Activated naive CD8-positive, alpha-beta T cell treated with anti-CD3 and anti-CD28 coated beads, Interleukin-2, amount 50 U/mL, for 24 hours (primary cell): ENCODE results near the gene NKX2-2.

ENCODE experiments used
- ATAC-seq: fragments of 150-1000 bp; cut with Tn5 transposase; one replicate; pipeline ENCODE4 v1.10.0; 2021
- DNase-seq: peaks from one replicate; pipeline ENCODE4 v3.0.0; 2021
- H3K27ac Mint-ChIP-seq: one replicate; pipeline ENCODE4 v1.8.0; 2021; ENCODE audit warnings: mild to moderate bottlenecking, mixed read lengths
- H3K27me3 Mint-ChIP-seq: one replicate; pipeline ENCODE4 v1.8.0; 2021; ENCODE audit warnings: mixed read lengths
- H3K36me3 Mint-ChIP-seq: one replicate; pipeline ENCODE4 v1.8.0; 2021; ENCODE audit warnings: low read depth, mixed read lengths
- H3K4me1 Mint-ChIP-seq: one replicate; pipeline ENCODE4 v1.8.0; 2021; ENCODE audit warnings: mixed read lengths
- H3K4me3 Mint-ChIP-seq: one replicate; pipeline ENCODE4 v1.8.0; 2021; ENCODE audit warnings: mild to moderate bottlenecking, moderate library complexity, mixed read lengths
- H3K9me3 Mint-ChIP-seq: one replicate; pipeline ENCODE4 v1.8.0; 2021; ENCODE audit warnings: mixed read lengths

The NKX2-2 gene

DNA sequence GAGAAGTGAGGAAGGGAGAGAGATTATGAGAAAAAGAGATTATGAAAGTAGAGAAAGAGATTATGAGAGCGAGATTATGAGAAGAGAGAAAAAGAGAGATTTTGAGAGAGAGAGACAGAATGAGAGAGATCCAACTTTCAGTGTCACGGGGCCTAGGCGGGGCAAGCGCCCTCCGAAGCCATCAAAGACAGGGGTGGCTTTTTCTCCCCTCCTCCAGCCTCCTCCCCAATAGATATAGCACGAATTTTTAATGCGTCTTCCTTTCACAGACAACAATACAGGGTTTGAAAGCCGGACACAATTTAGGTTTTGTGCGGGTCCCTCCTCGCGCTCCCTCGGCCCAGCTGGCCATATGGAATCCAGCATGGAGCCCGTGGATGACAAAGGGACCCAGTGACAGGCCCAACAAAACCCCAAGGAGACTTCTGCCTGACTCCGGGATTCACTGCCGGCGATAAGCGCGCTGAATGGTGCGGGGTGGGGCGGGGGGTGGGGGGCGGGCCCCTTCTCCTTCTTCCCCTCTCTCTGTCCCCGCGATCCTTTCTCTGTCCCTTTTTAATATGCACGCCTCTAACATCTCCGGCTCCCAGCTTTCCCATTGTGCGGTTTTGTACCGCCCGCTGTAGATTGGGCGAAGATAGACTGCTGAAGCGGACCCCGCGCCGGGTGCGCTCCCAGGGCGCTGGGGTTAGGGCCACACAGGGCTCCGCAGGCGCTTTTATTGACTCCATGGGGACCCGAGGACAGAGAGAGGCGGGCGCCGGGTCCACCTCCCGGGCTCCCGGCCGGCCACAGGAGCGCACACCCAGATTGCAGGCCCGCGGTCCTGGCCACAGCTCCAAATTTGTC is 5.4 kb downstream of the NKX2-2 start:
- no peaks in the 10 kb centered on the region for H3K36me3 Mint-ChIP-seq
- peaks cover 77% of the 10 kb centered on the region for H3K27me3 Mint-ChIP-seq
- no peaks in the 10 kb centered on the region for H3K9me3 Mint-ChIP-seq
- H3K27ac Mint-ChIP-seq, result no peak overlapping the region
- H3K4me3 Mint-ChIP-seq, result no peak overlapping the region
- ATAC-seq (no peak), DNase-seq (no peak)
- H3K4me1 Mint-ChIP-seq, result peaks cover 39% of the 10 kb centered on the region

DNA sequence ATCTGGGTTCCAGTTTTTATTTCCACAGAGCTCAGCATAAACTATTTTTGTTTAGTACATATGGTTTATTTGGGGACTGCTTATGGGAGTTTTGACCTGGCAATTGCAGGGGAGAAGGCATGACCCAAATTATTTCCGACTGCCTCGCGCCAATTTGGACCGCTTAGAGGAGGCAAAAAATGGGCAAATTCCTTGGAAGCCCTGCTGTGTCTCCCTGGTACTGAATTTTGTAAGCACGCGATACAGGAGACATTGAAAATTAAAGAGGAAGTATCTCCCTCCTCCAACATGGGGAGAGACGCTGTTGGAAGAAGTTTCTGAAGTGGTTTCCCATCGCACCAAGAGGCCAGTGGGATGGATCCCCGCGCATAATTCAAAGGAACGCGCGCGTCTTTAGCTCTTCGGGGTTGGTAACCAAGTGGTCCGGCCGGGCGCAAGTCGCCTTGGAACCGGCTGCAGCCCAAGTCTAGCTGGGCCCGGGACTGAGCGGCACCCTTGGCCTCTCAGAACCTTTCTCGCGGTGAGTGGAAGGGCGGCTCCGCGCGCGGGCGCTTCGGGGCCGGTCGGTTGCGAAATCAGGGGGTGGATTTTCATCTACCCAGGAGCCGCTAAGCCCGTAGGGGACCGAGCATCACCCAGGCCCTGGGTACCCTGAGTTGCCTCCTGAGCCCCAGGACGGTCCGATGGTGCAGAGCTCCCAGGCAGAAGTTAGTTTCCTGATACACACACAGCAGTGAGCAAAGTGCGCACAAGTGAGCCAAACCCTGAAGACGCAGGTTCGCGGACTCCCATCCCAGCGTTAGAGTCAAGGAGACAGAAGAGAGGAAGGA is 6.2 kb downstream of the NKX2-2 start:
- Mint-ChIP-seq H3K27me3 (peaks cover 77% of the 10 kb centered on the region), H3K27ac (no peak overlapping the region)

DNA sequence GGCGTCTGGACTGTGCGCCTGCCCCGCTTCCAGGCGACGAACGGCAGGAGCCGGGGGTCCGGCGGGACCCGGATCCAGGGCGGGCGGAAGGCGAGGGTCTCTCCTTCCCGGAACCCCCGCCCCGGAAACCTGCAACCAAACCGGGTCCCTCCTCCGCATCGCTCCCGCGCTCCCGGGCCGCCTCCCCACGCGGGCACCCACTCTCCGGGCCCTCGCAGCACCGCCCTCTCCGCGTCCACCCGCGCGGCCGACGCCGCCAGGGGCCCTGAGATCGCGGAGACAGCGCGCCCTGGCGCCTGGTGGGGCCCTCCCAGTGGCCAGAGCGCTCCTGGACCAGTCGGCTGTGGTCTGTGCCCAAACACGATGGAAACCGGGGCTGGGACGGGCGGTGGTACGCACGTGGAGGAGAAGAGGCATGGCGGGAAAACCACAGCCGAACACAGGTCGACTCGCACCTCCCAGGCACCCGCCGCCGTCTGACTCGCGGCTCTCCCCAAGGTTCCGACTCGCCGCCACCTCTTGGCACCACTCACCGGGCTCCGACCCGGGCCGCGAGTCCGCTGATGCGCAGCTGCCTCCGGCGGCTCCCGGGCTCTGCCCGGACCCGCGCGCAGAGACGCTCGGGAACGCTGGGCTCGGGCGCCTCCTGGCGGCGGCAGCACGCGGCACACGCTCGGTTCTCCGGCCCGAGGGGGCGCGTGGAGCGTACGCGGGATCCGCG is 7.9 kb downstream of the NKX2-2 start:
- H3K4me1 Mint-ChIP-seq, result peaks cover 33% of the 10 kb centered on the region
- peak; percentile 80 for DNase-seq
- no peaks in the 10 kb centered on the region for H3K9me3 Mint-ChIP-seq
- ATAC-seq, result peak; percentile 66
- peak overlapping the region; percentile 61 for H3K4me3 Mint-ChIP-seq
- peaks cover 2% of the 10 kb centered on the region for H3K36me3 Mint-ChIP-seq
- peak overlapping the region; percentile 56 for H3K27ac Mint-ChIP-seq
- peaks cover 67% of the 10 kb centered on the region for H3K27me3 Mint-ChIP-seq

More for the DNA sequence above, 6.2 kb downstream of the NKX2-2 start:
- Mint-ChIP-seq H3K36me3 (no peaks in the 10 kb centered on the region), H3K9me3 (no peaks in the 10 kb centered on the region), H3K4me1 (peaks cover 42% of the 10 kb centered on the region), H3K4me3 (peak overlapping the region; percentile 6)
- ATAC-seq, result no peak
- DNase-seq, result peak; percentile 12

DNA sequence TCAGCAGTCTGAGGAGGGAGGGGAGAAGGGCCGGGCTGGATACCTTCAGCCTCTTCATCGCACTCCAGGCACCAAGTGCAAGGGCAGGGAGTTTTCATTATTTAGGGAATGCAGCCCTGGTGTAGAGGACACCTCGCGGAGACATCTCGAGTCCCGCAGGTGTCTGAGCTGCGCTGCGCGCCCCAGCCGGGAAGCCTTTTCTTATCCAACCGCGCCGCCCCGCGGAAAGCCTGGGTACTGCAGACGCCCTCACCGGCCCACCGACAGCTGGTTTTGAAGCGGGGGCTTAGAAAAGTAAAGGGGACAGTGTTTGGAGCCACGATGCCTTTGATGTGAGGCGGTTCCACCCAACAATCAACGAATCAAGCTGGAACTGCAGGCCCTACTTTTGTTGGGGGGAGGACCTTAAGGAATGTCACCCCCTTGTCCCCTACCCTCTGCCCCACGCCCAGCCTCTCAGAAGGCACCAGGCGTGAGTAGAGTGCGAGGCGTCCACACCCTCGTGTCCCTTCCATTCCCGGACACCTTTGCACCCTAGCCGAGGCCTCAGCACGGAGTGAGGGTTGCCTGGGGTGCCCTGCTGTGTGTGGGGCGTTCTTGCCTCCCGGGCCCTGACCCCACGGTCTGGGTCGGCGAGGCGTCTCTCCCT is 8.6 kb downstream of the NKX2-2 start:
- no peak overlapping the region for H3K27ac Mint-ChIP-seq
- peaks cover 70% of the 10 kb centered on the region for H3K27me3 Mint-ChIP-seq
- H3K36me3 Mint-ChIP-seq, result peaks cover 2% of the 10 kb centered on the region

DNA sequence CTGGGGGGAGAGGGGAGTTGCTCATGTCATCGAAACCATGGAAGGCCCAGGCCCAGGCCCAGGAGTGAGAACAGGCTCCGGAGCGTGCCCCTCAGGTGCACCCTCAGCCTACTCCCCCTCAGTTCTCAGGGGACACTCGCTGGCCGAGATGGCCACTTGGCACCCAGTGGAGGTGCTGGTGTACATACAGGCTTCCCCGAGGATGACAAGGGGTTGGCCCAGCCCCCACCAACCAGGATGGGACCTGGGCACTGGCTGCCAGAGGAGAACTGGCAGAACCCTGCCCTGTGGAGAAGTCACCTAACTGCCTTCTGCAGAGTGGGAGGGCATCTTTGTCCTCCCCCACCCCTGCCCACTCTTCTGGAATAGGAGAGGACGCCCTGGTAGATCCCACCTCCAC is 9.5 kb downstream of the NKX2-2 start:
- no peak overlapping the region for H3K4me3 Mint-ChIP-seq
- H3K27me3 Mint-ChIP-seq, result peaks cover 69% of the 10 kb centered on the region
- peaks cover 24% of the 10 kb centered on the region for H3K4me1 Mint-ChIP-seq
- ATAC-seq, result no peak
- no peak for DNase-seq
- no peaks in the 10 kb centered on the region for H3K9me3 Mint-ChIP-seq
- peaks cover 2% of the 10 kb centered on the region for H3K36me3 Mint-ChIP-seq
- no peak overlapping the region for H3K27ac Mint-ChIP-seq

More for the DNA sequence above, 8.6 kb downstream of the NKX2-2 start:
- Mint-ChIP-seq H3K4me3 (peak overlapping the region; percentile 63), H3K9me3 (no peaks in the 10 kb centered on the region), H3K4me1 (peaks cover 30% of the 10 kb centered on the region)
- DNase-seq (peak; percentile 91), ATAC-seq (peak; percentile 41)

DNA sequence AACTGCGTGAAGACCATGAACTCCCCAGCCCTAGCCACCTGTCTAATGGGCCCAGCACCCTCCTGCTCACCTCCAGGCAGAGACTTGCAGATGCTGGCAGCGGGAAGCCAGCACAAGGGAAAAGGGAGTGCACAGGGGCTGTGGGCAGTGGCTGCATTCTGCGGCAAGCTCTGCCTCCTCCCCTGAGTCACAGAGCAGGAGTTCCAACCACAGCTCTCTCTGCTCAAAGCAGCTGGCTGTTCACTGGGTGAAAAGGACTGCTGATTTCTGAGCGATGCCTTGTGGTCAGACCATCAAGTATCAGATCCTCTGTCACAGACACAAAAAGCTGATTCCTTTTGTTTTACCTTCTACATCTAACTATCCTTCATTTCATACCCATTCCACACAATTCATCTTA is 10.5 kb downstream of the NKX2-2 start:
- no peak overlapping the region for H3K4me3 Mint-ChIP-seq
- DNase-seq, result peak; percentile 16

DNA sequence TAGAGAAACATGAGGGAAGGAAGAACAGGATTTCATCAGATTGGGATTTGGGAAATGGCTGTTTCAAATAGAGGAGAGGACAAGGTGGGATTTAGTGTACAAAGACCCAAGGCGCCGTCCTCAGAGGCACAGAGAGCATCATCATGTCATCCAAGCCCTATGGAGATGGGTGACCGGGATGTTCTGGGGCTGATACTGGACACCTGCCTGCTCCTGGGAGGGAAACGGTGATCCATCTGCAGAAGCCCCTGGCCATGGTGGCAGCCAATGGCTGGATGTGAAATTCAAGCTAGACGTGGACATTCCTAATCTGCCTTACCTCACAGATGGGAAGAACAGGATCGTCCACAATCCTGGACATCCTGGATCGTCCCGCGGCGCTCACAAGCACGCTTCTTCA is 12.7 kb downstream of the NKX2-2 start:
- Mint-ChIP-seq H3K36me3 (peaks cover 2% of the 10 kb centered on the region), H3K4me3 (no peak overlapping the region), H3K27me3 (peaks cover 60% of the 10 kb centered on the region), H3K4me1 (peaks cover 17% of the 10 kb centered on the region), H3K9me3 (no peaks in the 10 kb centered on the region), H3K27ac (no peak overlapping the region)
- ATAC-seq (no peak), DNase-seq (no peak)

More for the DNA sequence above, 10.5 kb downstream of the NKX2-2 start:
- H3K36me3 Mint-ChIP-seq, result peaks cover 2% of the 10 kb centered on the region
- H3K27ac Mint-ChIP-seq, result no peak overlapping the region
- peak; percentile 76 for ATAC-seq
- peaks cover 67% of the 10 kb centered on the region for H3K27me3 Mint-ChIP-seq
- peaks cover 22% of the 10 kb centered on the region for H3K4me1 Mint-ChIP-seq
- H3K9me3 Mint-ChIP-seq, result no peaks in the 10 kb centered on the region

DNA sequence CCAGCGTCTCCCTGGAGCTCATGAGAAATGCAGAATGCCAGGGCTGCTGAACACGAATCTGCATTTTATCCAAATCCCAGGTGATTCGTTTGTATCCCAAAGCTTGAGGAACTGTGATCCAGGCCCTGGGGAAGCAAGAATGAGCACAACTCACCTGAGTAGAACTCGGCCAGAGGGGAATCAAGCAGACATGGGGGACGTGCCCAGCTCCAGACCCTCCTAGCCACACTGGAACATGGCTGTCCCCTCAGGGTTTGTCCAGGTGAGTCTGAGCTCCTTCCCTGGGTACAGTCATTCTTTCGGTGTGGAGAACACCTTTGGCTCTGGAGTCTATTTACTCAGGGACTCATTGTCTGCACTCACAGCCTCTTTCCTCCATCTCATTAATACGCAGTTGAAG is 13.3 kb downstream of the NKX2-2 start:
- ATAC-seq, result no peak
- Mint-ChIP-seq H3K27ac (no peak overlapping the region), H3K27me3 (peaks cover 62% of the 10 kb centered on the region), H3K4me1 (peaks cover 17% of the 10 kb centered on the region), H3K4me3 (no peak overlapping the region), H3K36me3 (peaks cover 2% of the 10 kb centered on the region), H3K9me3 (no peaks in the 10 kb centered on the region)
- no peak for DNase-seq

DNA sequence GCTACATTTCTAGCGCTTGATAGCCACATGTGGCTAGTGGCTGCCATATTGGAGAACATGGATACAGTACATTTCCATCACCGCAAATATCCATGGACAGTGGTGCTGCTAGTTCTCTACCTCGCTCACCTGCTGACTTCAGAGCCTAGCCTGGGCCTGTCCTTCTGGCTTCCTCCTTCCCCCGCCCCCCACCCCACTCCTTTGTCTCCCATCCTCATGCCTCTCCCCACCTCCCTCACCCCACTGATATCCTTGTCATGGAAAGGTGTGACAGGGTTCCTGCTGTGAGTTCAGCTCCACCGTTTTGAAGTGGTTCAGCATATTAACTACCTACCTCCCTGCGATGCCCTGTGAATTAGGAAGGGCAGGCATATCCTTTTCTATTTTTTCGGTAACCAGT is 14.2 kb downstream of the NKX2-2 start:
- H3K27ac Mint-ChIP-seq, result no peak overlapping the region
- peaks cover 2% of the 10 kb centered on the region for H3K36me3 Mint-ChIP-seq
- H3K4me1 Mint-ChIP-seq, result peaks cover 12% of the 10 kb centered on the region

DNA sequence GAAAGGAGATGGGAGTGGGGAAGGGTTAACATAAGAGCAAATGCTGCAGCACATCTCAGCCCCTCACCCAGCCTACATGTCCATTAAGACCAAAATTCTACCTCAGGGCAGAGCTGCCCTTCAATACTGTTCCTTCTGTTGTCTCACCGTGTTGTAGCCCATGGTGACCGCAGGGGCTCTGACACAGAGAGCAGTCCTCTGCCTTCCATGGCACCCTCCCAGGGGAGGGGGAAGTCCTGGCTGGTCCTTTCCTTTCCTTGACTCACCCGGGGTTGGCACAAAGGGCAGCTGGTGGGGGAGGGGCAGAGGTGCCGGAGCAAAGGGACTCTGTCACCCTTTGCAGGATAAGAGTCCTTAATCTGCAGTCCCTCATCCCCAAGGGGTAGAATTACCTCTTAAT is 15.2 kb downstream of the NKX2-2 start:
- H3K36me3 Mint-ChIP-seq, result peaks cover 2% of the 10 kb centered on the region
- peaks cover 8% of the 10 kb centered on the region for H3K4me1 Mint-ChIP-seq
- H3K4me3 Mint-ChIP-seq, result no peak overlapping the region
- ATAC-seq (no peak), DNase-seq (no peak)
- H3K27ac Mint-ChIP-seq, result no peak overlapping the region
- peaks cover 54% of the 10 kb centered on the region for H3K27me3 Mint-ChIP-seq
- no peaks in the 10 kb centered on the region for H3K9me3 Mint-ChIP-seq

More for the DNA sequence above, 14.2 kb downstream of the NKX2-2 start:
- H3K4me3 Mint-ChIP-seq, result no peak overlapping the region
- no peak for DNase-seq
- ATAC-seq, result no peak
- no peaks in the 10 kb centered on the region for H3K9me3 Mint-ChIP-seq
- peaks cover 58% of the 10 kb centered on the region for H3K27me3 Mint-ChIP-seq

DNA sequence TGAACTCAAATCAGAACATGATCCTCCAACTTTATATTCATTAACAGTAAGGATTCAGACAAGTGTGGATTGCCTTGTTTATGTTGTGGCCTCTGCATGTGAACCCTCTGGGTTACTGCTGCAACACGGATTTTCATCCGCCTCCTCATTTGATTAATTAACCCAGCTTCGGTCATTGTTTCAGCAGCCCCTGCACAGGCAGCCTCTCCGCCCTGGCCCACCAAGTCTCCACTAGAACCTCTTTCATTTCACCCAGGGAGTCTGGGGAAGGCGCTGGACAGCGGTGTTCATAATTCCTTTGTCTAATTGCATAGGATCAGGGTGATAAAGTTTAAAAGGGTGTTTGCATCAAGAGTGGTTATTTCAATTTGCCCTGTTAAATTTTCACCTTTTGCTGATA is 15.7 kb downstream of the NKX2-2 start:
- Mint-ChIP-seq H3K4me1 (peaks cover 3% of the 10 kb centered on the region), H3K9me3 (no peaks in the 10 kb centered on the region), H3K27ac (no peak overlapping the region), H3K36me3 (peaks cover 2% of the 10 kb centered on the region), H3K4me3 (no peak overlapping the region), H3K27me3 (peaks cover 51% of the 10 kb centered on the region)
- no peak for ATAC-seq
- DNase-seq, result no peak

DNA sequence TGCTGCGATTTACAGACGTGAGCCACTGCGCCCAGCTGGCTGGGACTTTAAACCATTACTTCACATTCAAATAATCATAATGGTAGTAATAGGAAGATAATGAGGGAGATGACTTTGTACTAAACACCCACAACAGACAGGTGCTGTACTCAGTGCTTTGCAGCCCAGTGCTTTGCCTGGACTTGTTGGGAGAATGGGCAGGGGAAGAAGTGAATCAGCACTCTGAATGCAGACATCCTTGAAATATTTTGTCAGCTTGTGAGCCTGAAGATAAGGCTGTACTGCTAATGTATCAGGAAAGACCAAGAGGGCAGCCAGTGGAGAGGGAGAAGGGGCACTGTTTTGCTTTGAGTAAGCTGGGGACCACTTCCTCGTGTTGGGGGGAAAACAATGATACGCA is 17.4 kb downstream of the NKX2-2 start:
- no peaks in the 10 kb centered on the region for H3K4me1 Mint-ChIP-seq
- no peak for DNase-seq
- no peaks in the 10 kb centered on the region for H3K36me3 Mint-ChIP-seq
- no peaks in the 10 kb centered on the region for H3K9me3 Mint-ChIP-seq
- no peak for ATAC-seq
- H3K4me3 Mint-ChIP-seq, result no peak overlapping the region
- no peak overlapping the region for H3K27ac Mint-ChIP-seq
- peaks cover 54% of the 10 kb centered on the region for H3K27me3 Mint-ChIP-seq

DNA sequence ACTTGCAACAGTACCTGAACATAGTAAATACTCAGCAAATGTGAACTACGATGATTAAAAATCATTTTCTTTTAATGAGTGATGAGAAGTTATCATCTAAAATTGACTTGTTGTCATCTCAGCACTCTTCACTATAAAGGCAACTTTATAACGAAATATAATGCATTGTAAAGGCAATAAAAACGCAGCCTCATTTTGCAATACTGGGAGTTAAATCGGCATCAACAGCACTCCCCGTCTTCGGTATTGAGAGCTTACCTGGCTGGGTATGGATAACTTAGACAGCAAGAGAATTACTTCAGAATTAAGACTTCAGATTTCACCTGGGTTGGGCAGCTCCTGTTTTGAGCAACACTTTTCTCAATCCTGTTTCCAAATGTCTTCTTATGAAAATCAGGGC is 20.8 kb downstream of the NKX2-2 start:
- H3K9me3 Mint-ChIP-seq, result no peaks in the 10 kb centered on the region
- no peak overlapping the region for H3K4me3 Mint-ChIP-seq
- H3K4me1 Mint-ChIP-seq, result no peaks in the 10 kb centered on the region
- H3K36me3 Mint-ChIP-seq, result no peaks in the 10 kb centered on the region
- DNase-seq, result no peak
- peaks cover 42% of the 10 kb centered on the region for H3K27me3 Mint-ChIP-seq
- H3K27ac Mint-ChIP-seq, result no peak overlapping the region
- no peak for ATAC-seq

DNA sequence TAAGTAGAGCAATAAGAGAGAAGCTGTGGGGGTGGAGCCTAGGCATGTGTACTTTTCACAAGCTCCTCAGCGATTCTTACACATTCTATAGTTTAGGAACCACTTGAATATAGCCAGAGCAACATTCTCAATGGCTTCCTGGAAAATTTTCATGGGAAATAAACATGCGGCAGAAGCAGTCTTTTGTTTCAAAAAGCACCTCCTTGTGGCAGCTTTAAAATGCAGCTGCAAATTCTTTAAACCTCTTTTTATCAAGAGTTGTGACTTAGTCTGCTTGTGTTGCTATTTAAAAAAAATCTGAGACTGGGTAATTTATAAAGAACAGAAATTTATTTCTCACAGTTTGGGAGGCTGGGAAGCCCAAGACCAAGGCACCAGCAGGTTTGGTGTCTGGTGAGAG is 23.8 kb downstream of the NKX2-2 start:
- Mint-ChIP-seq H3K4me3 (no peak overlapping the region), H3K27ac (no peak overlapping the region), H3K36me3 (no peaks in the 10 kb centered on the region), H3K27me3 (peaks cover 35% of the 10 kb centered on the region), H3K4me1 (no peaks in the 10 kb centered on the region), H3K9me3 (no peaks in the 10 kb centered on the region)
- DNase-seq, result no peak
- no peak for ATAC-seq
